HEK293 (cell line): ENCODE results near the gene APOBEC4.
"Not testable (repeated sequence)": the region's sequence is repeated elsewhere in the genome, so short reads cannot be mapped to it uniquely, and the experiment has no call there.

Source experiments
- CTCF ChIA-PET: fragments of 350-600 bp; formaldehyde crosslinking; extraction: SDS; loops from one replicate; lab custom pipeline; 2021; ENCODE audit warnings: antibody characterized with exemption; lab: Yijun Ruan, JAX
- POLR2A ChIA-PET: fragments of 300-600 bp; formaldehyde crosslinking; extraction: SDS; loops from one replicate; lab custom pipeline; 2020; ENCODE audit warnings: antibody characterized with exemption, inconsistent platforms; lab: Yijun Ruan, JAX
- H3K27ac ChIP-seq: fragments of 200-500 bp; sonication (Bioruptor generic); 2 replicates; pipeline ENCODE4 v1.5.1; 2014; ENCODE audit warnings: low read depth, low read length, control low read depth, inconsistent platforms; ENCODE audit errors: extremely low read depth
- H3K36me3 ChIP-seq, 2 experiments: fragments of 200-500 bp in 1 of 2; sonication (Bioruptor generic) in 1 of 2; 1 replicate in 1 of 2; 2 replicates in 1 of 2; pipeline ENCODE4 v1.5.1; 2014 to 2017; ENCODE audit warnings: inconsistent platforms in 2 of 2, low read length in 2 of 2; ENCODE audit not compliant: control insufficient read depth in 2 of 2, insufficient read depth in 1 of 2
- H3K4me1 ChIP-seq: fragments of 200-500 bp; sonication (Bioruptor generic); 2 replicates; pipeline ENCODE4 v1.5.1; 2014; ENCODE audit warnings: mild to moderate bottlenecking, low read length, inconsistent platforms; ENCODE audit not compliant: control insufficient read depth, insufficient read depth
- H3K4me3 ChIP-seq: 2 replicates; pipeline ENCODE4 v1.5.1; 2011; ENCODE audit warnings: low read depth, mild to moderate bottlenecking, control low read depth, low read length, moderate library complexity
- H3K9me3 ChIP-seq: fragments of 200-500 bp; sonication (Bioruptor generic); 2 replicates; pipeline ENCODE4 v1.5.1; 2014; ENCODE audit warnings: low read depth, low read length, inconsistent platforms; ENCODE audit not compliant: control insufficient read depth, insufficient read depth
- KLF10 ChIP-seq: fragments of 450-650 bp; IDR thresholded peaks from 2 replicates; pipeline ENCODE4 v1.5.1; 2018; ENCODE audit warnings: missing biosample characterization, mild to moderate bottlenecking, missing genetic modification characterization
- OVOL3 ChIP-seq: fragments of 450-650 bp; formaldehyde crosslinking; IDR thresholded peaks from 2 replicates; pipeline ENCODE4 v1.5.1; 2016; ENCODE audit warnings: missing biosample characterization, missing genetic modification characterization
- ZBTB7A ChIP-seq: fragments of 450-650 bp; formaldehyde crosslinking; IDR thresholded peaks from 2 replicates; pipeline ENCODE4 v1.5.1; 2016; ENCODE audit warnings: low read depth, missing biosample characterization, missing genetic modification characterization
- ZBTB8A ChIP-seq: fragments of 450-650 bp; formaldehyde crosslinking; IDR thresholded peaks from 2 replicates; pipeline ENCODE4 v1.5.1; 2016; ENCODE audit warnings: missing biosample characterization, missing genetic modification characterization
- ZFHX2 ChIP-seq: fragments of 450-650 bp; formaldehyde crosslinking; conservative IDR thresholded peaks from 2 replicates; pipeline ENCODE4 v1.5.1; 2016; ENCODE audit warnings: missing biosample characterization, missing genetic modification characterization
- ZFP69B ChIP-seq: fragments of 450-650 bp; formaldehyde crosslinking; IDR thresholded peaks from 2 replicates; pipeline ENCODE4 v1.5.1; 2016; ENCODE audit warnings: missing biosample characterization, missing genetic modification characterization
- ZNF133 ChIP-seq: fragments of 450-650 bp; formaldehyde crosslinking; IDR thresholded peaks from 2 replicates; pipeline ENCODE4 v1.5.1; 2016; ENCODE audit warnings: missing biosample characterization, missing genetic modification characterization
- ZNF184 ChIP-seq: fragments of 450-650 bp; IDR thresholded peaks from 2 replicates; pipeline ENCODE4 v1.5.1; 2018; ENCODE audit warnings: missing biosample characterization, mild to moderate bottlenecking, missing genetic modification characterization
- ZNF248 ChIP-seq: fragments of 450-650 bp; formaldehyde crosslinking; IDR thresholded peaks from 2 replicates; pipeline ENCODE4 v1.5.1; 2017; ENCODE audit warnings: missing biosample characterization, missing genetic modification characterization
- ZNF311 ChIP-seq: fragments of 450-650 bp; formaldehyde crosslinking; IDR thresholded peaks from 2 replicates; pipeline ENCODE4 v1.5.1; 2017; ENCODE audit warnings: missing biosample characterization, missing genetic modification characterization, borderline replicate concordance
- ZNF354C ChIP-seq: fragments of 450-650 bp; formaldehyde crosslinking; IDR thresholded peaks from 2 replicates; pipeline ENCODE4 v1.5.1; 2016; ENCODE audit warnings: missing biosample characterization, missing genetic modification characterization, low read depth, borderline replicate concordance
- ZNF37A ChIP-seq: fragments of 450-650 bp; IDR thresholded peaks from 2 replicates; pipeline ENCODE4 v1.5.1; 2018; ENCODE audit warnings: missing biosample characterization, missing genetic modification characterization
- ZNF501 ChIP-seq: fragments of 450-650 bp; formaldehyde crosslinking; IDR thresholded peaks from 2 replicates; pipeline ENCODE4 v1.5.1; 2016; ENCODE audit warnings: missing biosample characterization, missing genetic modification characterization
- ZNF624 ChIP-seq: fragments of 450-650 bp; formaldehyde crosslinking; IDR thresholded peaks from 2 replicates; pipeline ENCODE4 v1.5.1; 2017; ENCODE audit warnings: missing biosample characterization, missing genetic modification characterization
- ZNF629 ChIP-seq: fragments of 450-650 bp; formaldehyde crosslinking; IDR thresholded peaks from 2 replicates; pipeline ENCODE4 v1.5.1; 2017; ENCODE audit warnings: missing biosample characterization, missing genetic modification characterization
- ZNF701 ChIP-seq: fragments of 450-650 bp; formaldehyde crosslinking; IDR thresholded peaks from 2 replicates; pipeline ENCODE4 v1.5.1; 2016; ENCODE audit warnings: missing biosample characterization, missing genetic modification characterization
- ZXDB ChIP-seq: fragments of 450-650 bp; formaldehyde crosslinking; IDR thresholded peaks from 2 replicates; pipeline ENCODE4 v1.5.1; 2016; ENCODE audit warnings: missing biosample characterization, missing genetic modification characterization
- TF ChIP-seq, protein P1 (sequence below): fragments of 450-650 bp; formaldehyde crosslinking; IDR thresholded peaks from 2 replicates; pipeline ENCODE4 v1.5.1; 2016; ENCODE audit warnings: missing biosample characterization, missing genetic modification characterization
- TF ChIP-seq, protein P2 (sequence below): fragments of 450-650 bp; formaldehyde crosslinking; IDR thresholded peaks from 2 replicates; pipeline ENCODE4 v1.5.1; 2017; ENCODE audit warnings: missing biosample characterization, missing genetic modification characterization
- TF ChIP-seq, protein P3 (sequence below): fragments of 450-650 bp; formaldehyde crosslinking; IDR thresholded peaks from 2 replicates; pipeline ENCODE4 v1.5.1; 2016; ENCODE audit warnings: missing biosample characterization, missing genetic modification characterization
- TF ChIP-seq, protein P4 (sequence below): fragments of 450-650 bp; formaldehyde crosslinking; IDR thresholded peaks from 2 replicates; pipeline ENCODE4 v1.5.1; 2016; ENCODE audit warnings: missing biosample characterization, missing genetic modification characterization

Gene APOBEC4

DNA sequence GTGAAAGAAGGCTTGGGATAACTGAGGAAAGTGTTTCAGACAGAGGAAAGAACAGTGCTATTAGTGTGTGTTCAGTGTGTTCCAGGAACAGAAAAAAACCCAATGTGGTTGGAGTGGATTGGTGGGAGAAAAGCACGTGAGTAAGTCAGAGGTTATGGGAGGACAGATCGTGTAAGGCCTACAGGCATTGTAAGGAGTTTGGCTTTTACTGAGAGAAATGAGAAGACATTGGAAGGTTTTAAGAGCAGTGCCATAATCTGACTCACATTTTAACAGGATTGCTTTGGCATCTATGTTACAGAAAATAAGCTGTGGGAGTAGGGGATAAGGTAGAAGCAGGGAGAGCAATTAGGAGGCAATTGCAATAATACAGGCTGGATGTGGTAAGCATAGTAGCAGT, 22.4 kb downstream of the APOBEC4 start (continued):
- TF ChIP-seq ZXDB (tag by site-specific recombination) (no peak), OVOL3 (tag by site-specific recombination) (no peak), KLF10 (no peak), ZNF354C (tag by site-specific recombination) (no peak), ZNF311 (tag by site-specific recombination) (no peak), ZNF37A (tag by site-specific recombination) (no peak), ZNF248 (tag by site-specific recombination) (no peak), ZNF629 (tag by site-specific recombination) (no peak)
- TF ChIP-seq, protein P1, sequence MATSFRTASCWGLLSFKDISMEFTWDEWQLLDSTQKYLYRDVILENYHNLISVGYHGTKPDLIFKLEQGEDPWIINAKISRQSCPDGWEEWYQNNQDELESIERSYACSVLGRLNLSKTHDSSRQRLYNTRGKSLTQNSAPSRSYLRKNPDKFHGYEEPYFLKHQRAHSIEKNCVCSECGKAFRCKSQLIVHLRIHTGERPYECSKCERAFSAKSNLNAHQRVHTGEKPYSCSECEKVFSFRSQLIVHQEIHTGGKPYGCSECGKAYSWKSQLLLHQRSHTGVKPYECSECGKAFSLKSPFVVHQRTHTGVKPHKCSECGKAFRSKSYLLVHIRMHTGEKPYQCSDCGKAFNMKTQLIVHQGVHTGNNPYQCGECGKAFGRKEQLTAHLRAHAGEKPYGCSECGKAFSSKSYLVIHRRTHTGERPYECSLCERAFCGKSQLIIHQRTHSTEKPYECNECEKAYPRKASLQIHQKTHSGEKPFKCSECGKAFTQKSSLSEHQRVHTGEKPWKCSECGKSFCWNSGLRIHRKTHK (tag by site-specific recombination) = no peak
- TF ChIP-seq, protein P2, sequence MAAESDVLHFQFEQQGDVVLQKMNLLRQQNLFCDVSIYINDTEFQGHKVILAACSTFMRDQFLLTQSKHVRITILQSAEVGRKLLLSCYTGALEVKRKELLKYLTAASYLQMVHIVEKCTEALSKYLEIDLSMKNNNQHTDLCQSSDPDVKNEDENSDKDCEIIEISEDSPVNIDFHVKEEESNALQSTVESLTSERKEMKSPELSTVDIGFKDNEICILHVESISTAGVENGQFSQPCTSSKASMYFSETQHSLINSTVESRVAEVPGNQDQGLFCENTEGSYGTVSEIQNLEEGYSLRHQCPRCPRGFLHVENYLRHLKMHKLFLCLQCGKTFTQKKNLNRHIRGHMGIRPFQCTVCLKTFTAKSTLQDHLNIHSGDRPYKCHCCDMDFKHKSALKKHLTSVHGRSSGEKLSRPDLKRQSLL = no peak
- TF ChIP-seq, all 188 proteins: peak for 6

DNA sequence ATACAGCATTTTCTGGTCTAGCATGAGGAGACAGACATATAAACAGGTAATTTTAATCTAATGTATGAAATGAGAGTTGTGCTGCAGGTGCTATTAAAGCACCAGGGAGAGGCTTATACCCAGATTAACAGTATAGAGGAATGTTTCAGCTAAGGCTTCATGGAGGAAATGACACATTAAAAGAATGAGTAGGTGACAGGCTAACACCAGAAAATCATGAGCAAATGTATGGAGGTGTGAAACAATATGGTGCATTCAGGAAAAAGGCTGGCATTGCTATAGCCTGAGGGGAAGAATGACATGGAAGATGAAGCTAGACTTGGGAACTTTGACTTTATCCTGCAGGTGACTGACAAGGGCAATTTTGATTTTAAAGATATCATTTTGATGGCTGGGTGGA, 24.6 kb downstream of the APOBEC4 start:
- H3K4me1 ChIP-seq = peaks cover 10% of the 10 kb centered on the region; the same call in 1 of the 2 replicates
- no peak overlapping the region for H3K27ac ChIP-seq
- ChIA-PET POLR2A (no interaction called here), CTCF (interaction anchor here (0.6 to 1.1 kb wide), 4 partner anchors 156 to 1064 kb away, joined by 3 to 5 read pairs (median 3); partner anchors contain the start of gene SMG7)
- H3K9me3 ChIP-seq = no peaks in the 10 kb centered on the region
- H3K4me3 ChIP-seq = no peak overlapping the region
- TF ChIP-seq ZNF133 (tag by site-specific recombination) (no peak), ZNF501 (tag by site-specific recombination) (no peak), ZBTB7A (tag by site-specific recombination) (no peak), ZNF624 (tag by site-specific recombination) (no peak), ZNF701 (tag by site-specific recombination) (no peak), ZXDB (tag by site-specific recombination) (no peak), ZBTB8A (tag by site-specific recombination) (no peak), ZFHX2 (tag by site-specific recombination) (no peak), ZFP69B (tag by site-specific recombination) (no peak), ZNF184 (tag by site-specific recombination) (no peak)
- TF ChIP-seq, protein P3, sequence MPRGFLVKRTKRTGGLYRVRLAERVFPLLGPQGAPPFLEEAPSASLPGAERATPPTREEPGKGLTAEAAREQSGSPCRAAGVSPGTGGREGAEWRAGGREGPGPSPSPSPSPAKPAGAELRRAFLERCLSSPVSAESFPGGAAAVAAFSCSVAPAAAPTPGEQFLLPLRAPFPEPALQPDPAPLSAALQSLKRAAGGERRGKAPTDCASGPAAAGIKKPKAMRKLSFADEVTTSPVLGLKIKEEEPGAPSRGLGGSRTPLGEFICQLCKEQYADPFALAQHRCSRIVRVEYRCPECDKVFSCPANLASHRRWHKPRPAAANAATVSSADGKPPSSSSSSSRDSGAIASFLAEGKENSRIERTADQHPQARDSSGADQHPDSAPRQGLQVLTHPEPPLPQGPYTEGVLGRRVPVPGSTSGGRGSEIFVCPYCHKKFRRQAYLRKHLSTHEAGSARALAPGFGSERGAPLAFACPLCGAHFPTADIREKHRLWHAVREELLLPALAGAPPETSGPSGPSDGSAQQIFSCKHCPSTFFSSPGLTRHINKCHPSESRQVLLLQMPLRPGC = no peak
- TF ChIP-seq, protein P4, sequence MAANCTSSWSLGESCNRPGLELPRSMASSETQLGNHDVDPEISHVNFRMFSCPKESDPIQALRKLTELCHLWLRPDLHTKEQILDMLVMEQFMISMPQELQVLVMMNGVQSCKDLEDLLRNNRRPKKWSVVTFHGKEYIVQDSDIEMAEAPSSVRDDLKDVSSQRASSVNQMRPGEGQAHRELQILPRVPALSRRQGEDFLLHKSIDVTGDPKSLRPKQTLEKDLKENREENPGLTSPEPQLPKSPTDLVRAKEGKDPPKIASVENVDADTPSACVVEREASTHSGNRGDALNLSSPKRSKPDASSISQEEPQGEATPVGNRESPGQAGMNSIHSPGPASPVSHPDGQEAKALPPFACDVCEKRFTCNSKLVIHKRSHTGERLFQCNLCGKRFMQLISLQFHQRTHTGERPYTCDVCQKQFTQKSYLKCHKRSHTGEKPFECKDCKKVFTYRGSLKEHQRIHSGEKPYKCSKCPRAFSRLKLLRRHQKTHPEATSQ = no peak
- H3K36me3 ChIP-seq = peaks cover 11 to 55% of the 10 kb centered on the region in 2 experiments; a peak in 2 of 3 replicates

DNA sequence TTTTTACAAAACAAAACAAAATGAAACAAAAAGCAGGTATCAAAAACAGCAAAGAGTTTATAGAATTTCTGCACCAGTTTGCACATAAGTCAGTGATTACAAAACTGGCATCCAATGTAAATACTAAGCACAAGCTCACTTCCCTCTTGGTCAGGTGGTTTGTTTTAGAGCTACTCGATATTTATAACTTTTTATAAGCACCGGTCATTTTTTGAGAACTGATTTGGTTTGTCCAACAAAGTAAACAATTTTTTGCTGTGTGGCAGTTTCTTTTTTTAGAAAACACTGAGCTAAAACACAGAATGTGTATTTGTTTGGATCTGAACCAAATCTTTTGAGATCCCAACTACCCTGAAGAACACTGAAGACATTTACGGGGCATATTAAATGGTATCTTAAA, 26.9 kb downstream of the APOBEC4 start:
- H3K36me3 ChIP-seq = peaks cover 11 to 53% of the 10 kb centered on the region in 2 experiments; a peak in 2 of 3 replicates
- H3K4me1 ChIP-seq, POLR2A ChIA-PET, H3K9me3 ChIP-seq, H3K4me3 ChIP-seq, H3K27ac ChIP-seq: not testable (repeated sequence)
- CTCF ChIA-PET = interaction anchor here (0.8 to 1.3 kb wide), 3 partner anchors 8 to 59 kb away, joined by 3 to 4 read pairs (median 4); no protein-coding TSS in a partner anchor
